Spleen (tissue), 11 donors: ENCODE results near the gene HMGB4. TPM values are rescaled to one million over a fixed set of nuclear protein-coding genes. Genes with fewer than 3 reads are reported as not detected.

Experiments
- DNase-seq: peaks from one replicate; pipeline ENCODE4 v3.0.0-alpha.2; 2020
- H3K27ac ChIP-seq, 8 donors: fragments of 200-600 bp; sonication (generic) in 7 of 8; 1 replicate in 4 of 8; 2 replicates in 4 of 8; pipeline versions ENCODE4 v1.5.0 to v1.8.0; 2016 to 2021; ENCODE audit warnings: inconsistent platforms in 4 of 8, mild to moderate bottlenecking in 4 of 8, moderate library complexity in 1 of 8
- H3K27me3 ChIP-seq, 7 donors: fragments of 200-600 bp; sonication (generic) in 6 of 7; replicated peaks in 1 of 7; 1 replicate in 4 of 7; 2 replicates in 3 of 7; pipeline versions ENCODE4 v1.5.0 to v1.8.0; 2016 to 2021; ENCODE audit warnings: inconsistent platforms in 3 of 7, mild to moderate bottlenecking in 1 of 7
- H3K36me3 ChIP-seq, 6 donors: fragments of 200-600 bp; sonication (generic) in 5 of 6; 1 replicate in 4 of 6; 2 replicates in 2 of 6; pipeline versions ENCODE4 v1.5.0 to v1.8.0; 2016 to 2021; ENCODE audit warnings: inconsistent platforms in 2 of 6
- H3K4me1 ChIP-seq, 6 donors: fragments of 200-600 bp; sonication (generic) in 5 of 6; 1 replicate in 3 of 6; 2 replicates in 3 of 6; pipeline versions ENCODE4 v1.5.0 to v1.8.0; 2016 to 2021; ENCODE audit warnings: inconsistent platforms in 3 of 6
- H3K4me3 ChIP-seq, 8 donors: fragments of 200-600 bp; sonication (generic) in 7 of 8; 1 replicate in 4 of 8; 2 replicates in 4 of 8; pipeline versions ENCODE4 v1.5.0 to v1.8.0; 2016 to 2021; ENCODE audit warnings: inconsistent platforms in 4 of 8, mild to moderate bottlenecking in 4 of 8, moderate library complexity in 2 of 8
- H3K9me3 ChIP-seq, 8 donors: fragments of 200-600 bp; sonication (generic) in 7 of 8; 1 replicate in 4 of 8; 2 replicates in 4 of 8; pipeline versions ENCODE4 v1.5.0 to v1.8.0; 2016 to 2021; ENCODE audit warnings: inconsistent platforms in 4 of 8
- CTCF ChIP-seq, 11 experiments: fragments of 200-600 bp in 7 of 11; fragments of 450-650 bp in 4 of 11; sonication (generic) in 4 of 11; IDR thresholded peaks in 8 of 11; conservative IDR thresholded peaks in 3 of 11; 1 replicate in 7 of 11; 2 replicates in 4 of 11; pipeline versions ENCODE4 v1.4.0 to v1.8.0; 2016 to 2021; ENCODE audit warnings: antibody characterized with exemption in 11 of 11, inconsistent platforms in 4 of 11, mild to moderate bottlenecking in 1 of 11
- POLR2A ChIP-seq, 3 donors: fragments of 450-650 bp; IDR thresholded peaks; one replicate each; pipeline ENCODE4 v1.5.1; 2017; ENCODE audit warnings: antibody characterized with exemption in 3 of 3, mild to moderate bottlenecking in 1 of 3
- POLR2AphosphoS5 ChIP-seq, 3 donors: sonication (generic); formaldehyde crosslinking; IDR thresholded peaks; one replicate each; pipeline ENCODE4 v1.5.1; 2017; ENCODE audit warnings: antibody characterized with exemption in 3 of 3
- WGBS, 5 donors: extraction: QIAGEN DNeasy Blood & Tissue Kit in 3 of 5; methylation state at CpG; one replicate each; pipeline versions ENCODE4 v1.1.5 to v1.1.7; 2013 to 2018; 5-methylcytosine and 5-hydroxymethylcytosine counted together
- intact Hi-C: fragments of 100-400 bp; cut with DNase I; formaldehyde crosslinking; loops from one replicate; pipeline ENCODE4 v1.15.0; 2023; ENCODE audit warnings: low total_unique reads
- polyA plus RNA-seq, 3 donors: library from polyadenylated mRNA; stranded (reverse); fragments of 200-250 nt; gene quantifications; one replicate each; pipeline ENCODE4 v1.2.1, GENCODE V29; 2013
- total RNA-seq, 7 donors: library from RNA; depleted of rRNA in 3 of 7; stranded (reverse); fragments of >200 nt in 3 of 7; fragmentation: NEBNext Ultra II Directional in 4 of 7; extraction: Animal tissue kit (Norgen Biotek cat#: 25700) in 4 of 7; gene quantifications; one replicate each; pipeline versions ENCODE4 v1.1.0 to v1.2.1, GENCODE V29; 2016 to 2021
- donor health status: healthy with polysubstance abuse.
- donor health status: DM: no; HTN: no; CAD: no; lungs with moderate emphysema.
- donor health status: DM: no; HTN: no; CAD: no.
- donor health status: Bipolar disorder and iron deficiency.
- donor health status: healthy.
- donor health status: DM: no; HTN: no; CAD: no.
- donor health status: DM: yes; HTN: yes; CAD: no.

HMGB4 gene
- total and polyA plus RNA-seq, 10 donors = not detected

GRCh38 chr1:33874636-33875035 lies 10.8 kb downstream of the HMGB4 start:
- 82 to 88% (median 84%) methylated on average over 7 of the region's 7 CpGs for WGBS, 5 donors
- TF ChIP-seq POLR2AphosphoS5 (IDR thresholded peaks at IDR 0.05) (no peak), CTCF (IDR thresholded peaks at IDR 0.05 in 8 of 11, conservative IDR thresholded peaks at IDR 0.05 in 3 of 11) (no peak), POLR2A (IDR thresholded peaks at IDR 0.05) (no peak)
- Histone ChIP-seq H3K4me3 (no peak overlapping the region), H3K36me3 (no peaks in the 10 kb centered on the region), H3K27me3 (peaks cover 0 to 4% (median 0%) of the 10 kb centered on the region in 7 donors), H3K27ac (no peak overlapping the region), H3K4me1 (no peaks in the 10 kb centered on the region), H3K9me3 (no peaks in the 10 kb centered on the region)
- intact Hi-C loops = no loop called here
- DNase-seq = no peak

DNA sequence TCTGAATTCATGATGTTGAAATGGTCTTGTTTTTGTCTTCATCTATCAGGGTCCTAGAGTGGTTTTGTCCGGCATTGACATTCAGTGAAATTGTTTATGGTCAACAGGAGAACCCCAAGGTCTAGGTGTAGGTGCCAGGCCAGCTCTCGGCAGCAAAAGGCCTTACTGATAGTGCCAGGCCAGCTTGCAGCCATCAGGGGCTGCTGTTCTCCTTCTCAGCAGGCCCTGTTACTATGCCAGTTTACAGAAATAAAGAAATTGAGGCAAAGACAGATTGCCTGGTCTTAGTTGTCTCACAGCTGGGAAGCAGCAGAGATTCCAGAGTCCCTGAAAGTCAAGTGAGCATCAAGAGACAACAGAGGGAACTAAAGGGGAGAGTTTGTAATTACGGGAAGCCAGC lies 12.0 kb downstream of the HMGB4 start:
- TF ChIP-seq POLR2A (IDR thresholded peaks at IDR 0.05) (no peak), CTCF (IDR thresholded peaks at IDR 0.05 in 8 of 11, conservative IDR thresholded peaks at IDR 0.05 in 3 of 11) (no peak), POLR2AphosphoS5 (IDR thresholded peaks at IDR 0.05) (no peak)
- Histone ChIP-seq H3K9me3 (no peaks in the 10 kb centered on the region), H3K27me3 (peaks cover 0 to 8% (median 0%) of the 10 kb centered on the region in 7 donors), H3K27ac (no peak overlapping the region), H3K4me3 (no peak overlapping the region), H3K36me3 (no peaks in the 10 kb centered on the region), H3K4me1 (no peaks in the 10 kb centered on the region)
- WGBS, 5 donors = 72 to 78% (median 73%) methylated on average over 3 of the region's 3 CpGs
- no peak for DNase-seq
- intact Hi-C loops = no loop called here

DNA sequence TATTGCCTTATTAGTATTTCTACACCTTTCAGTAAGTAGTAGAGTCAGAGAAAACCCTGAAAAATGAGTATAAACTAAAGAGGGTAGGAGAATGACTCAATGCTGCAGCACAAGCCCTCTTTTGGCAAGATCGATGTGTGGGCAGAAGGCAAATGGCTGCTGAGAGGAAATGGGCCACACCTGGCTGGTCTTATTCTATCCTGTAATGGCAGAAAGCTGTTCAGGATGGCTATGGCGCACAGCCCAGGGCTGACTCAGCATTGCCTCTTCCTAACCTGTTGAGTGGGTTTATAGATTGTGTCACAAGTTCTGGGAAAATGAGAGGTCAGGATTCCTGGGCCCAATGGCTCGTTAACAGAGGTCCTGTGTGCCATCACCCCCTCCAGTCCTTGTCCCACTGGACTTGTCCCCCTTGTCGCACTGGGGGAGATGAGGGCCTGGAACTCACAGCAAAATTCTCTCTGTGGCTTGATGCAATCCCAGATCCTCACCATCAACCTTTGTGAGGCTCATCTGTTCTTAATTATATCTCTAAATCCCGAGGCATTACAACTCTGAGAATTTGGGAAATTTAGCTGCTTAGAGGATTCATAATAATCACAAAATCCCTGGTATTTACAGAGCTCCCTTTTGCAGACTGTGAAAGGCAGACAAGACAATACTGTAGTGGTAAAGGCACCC lies 13.2 kb downstream of the HMGB4 start:
- H3K4me1 ChIP-seq = no peaks in the 10 kb centered on the region
- no peaks in the 10 kb centered on the region for H3K9me3 ChIP-seq
- WGBS, 5 donors = 72 to 86% (median 77%) methylated on average over 5 of the region's 5 CpGs
- intact Hi-C loops = no loop called here
- H3K4me3 ChIP-seq = no peak overlapping the region
- no peaks in the 10 kb centered on the region for H3K36me3 ChIP-seq
- H3K27ac ChIP-seq = no peak overlapping the region
- TF ChIP-seq POLR2AphosphoS5 (IDR thresholded peaks at IDR 0.05) (no peak), CTCF (IDR thresholded peaks at IDR 0.05 in 8 of 11, conservative IDR thresholded peaks at IDR 0.05 in 3 of 11) (no peak), POLR2A (IDR thresholded peaks at IDR 0.05) (no peak)
- peaks cover 0 to 15% (median 0%) of the 10 kb centered on the region in 7 donors for H3K27me3 ChIP-seq
- no peak for DNase-seq

DNA sequence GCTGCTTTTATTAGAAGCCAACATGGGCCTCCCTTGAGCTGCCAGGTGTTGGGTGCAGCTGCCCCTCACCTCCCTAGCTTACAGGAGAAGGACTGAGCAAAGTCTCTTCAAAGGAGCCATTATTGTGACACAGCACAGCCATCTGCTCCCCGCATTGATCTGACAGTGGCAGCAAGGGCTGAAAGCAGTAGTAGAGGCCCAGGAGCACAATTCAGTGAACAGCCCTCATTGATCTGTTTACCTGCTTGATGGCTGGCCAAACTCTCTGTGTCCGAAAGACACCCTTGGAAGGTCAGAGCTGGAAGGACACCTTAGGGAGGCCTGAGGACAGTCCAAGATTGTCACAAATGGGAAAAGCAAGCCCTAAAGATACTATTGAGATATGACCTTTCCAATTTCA lies 14.5 kb downstream of the HMGB4 start:
- H3K36me3 ChIP-seq = no peaks in the 10 kb centered on the region
- H3K4me1 ChIP-seq = no peaks in the 10 kb centered on the region
- no peak for TF ChIP-seq POLR2A (IDR thresholded peaks at IDR 0.05)
- TF ChIP-seq POLR2AphosphoS5 (IDR thresholded peaks at IDR 0.05) = no peak
- TF ChIP-seq CTCF (IDR thresholded peaks at IDR 0.05 in 8 of 11, conservative IDR thresholded peaks at IDR 0.05 in 3 of 11) = no peak
- H3K9me3 ChIP-seq = no peaks in the 10 kb centered on the region
- no peak overlapping the region for H3K27ac ChIP-seq
- no peak overlapping the region for H3K4me3 ChIP-seq
- intact Hi-C loops = no loop called here
- peaks cover 0 to 21% (median 0%) of the 10 kb centered on the region in 7 donors for H3K27me3 ChIP-seq
- WGBS, 5 donors = 83 to 100% (median 93%) methylated on average over 1 to 2 of the region's 2 CpGs
- DNase-seq = no peak
